NB4 (cell line): ENCODE results near the gene ODAD3.
A peak's percentile ranks its signal among the peaks of the same experiment; 100 is the strongest.

ENCODE experiments used
- DNase-seq: peaks from one replicate; pipeline ENCODE4 v3.0.0; 2010; ENCODE audit warnings: low read depth
- H3K4me3 ChIP-seq: one replicate; pipeline ENCODE4 v1.5.1; 2011; ENCODE audit warnings: mild to moderate bottlenecking, low read depth, low read length, moderate library complexity
- CTCF ChIP-seq: IDR thresholded peaks from one replicate; pipeline ENCODE4 v1.5.1; 2012; ENCODE audit warnings: low read depth, low read length
- MAX ChIP-seq: IDR thresholded peaks from 2 replicates; pipeline ENCODE4 v1.6.1; 2011; ENCODE audit warnings: low read depth, low read length
- MYC ChIP-seq: IDR thresholded peaks from 2 replicates; pipeline ENCODE4 v1.6.1; 2011; ENCODE audit warnings: low read depth, low read length
- POLR2A ChIP-seq: IDR thresholded peaks from 2 replicates; pipeline ENCODE4 v1.6.1; 2011; ENCODE audit warnings: mild to moderate bottlenecking; ENCODE audit not compliant: insufficient read length; ENCODE audit errors: extremely low read depth

Gene ODAD3

GRCh38 chr19:11378319-11379189 is 56.4 kb downstream of the ODAD3 start:
- TF ChIP-seq CTCF (peak; percentile 71), MAX (no peak)
- DNase-seq = peak; percentile 61
- no peak overlapping the region for H3K4me3 ChIP-seq

- H3K4me3 ChIP-seq = peak overlapping the region; percentile 4
- DNase-seq = no peak
- no peak for TF ChIP-seq MAX
- TF ChIP-seq MYC = no peak
- no peak for TF ChIP-seq CTCF
- no peak for TF ChIP-seq POLR2A
Measured at GRCh38 chr19:11377756-11378155, 57.2 kb downstream of the ODAD3 start.

GRCh38 chr19:11377237-11377636 is 57.7 kb downstream of the ODAD3 start:
- peak; percentile 60 for DNase-seq
- TF ChIP-seq CTCF (no peak), MAX (peak; percentile 87)
- peak overlapping the region; percentile 4 for H3K4me3 ChIP-seq

- TF ChIP-seq POLR2A (peak; percentile 76), MYC (peak; percentile 59), MAX (peak; percentile 30; the same call in 1 of the 2 replicates), CTCF (no peak)
- H3K4me3 ChIP-seq = peak overlapping the region; percentile 60
- DNase-seq = peak; percentile 77
Measured at GRCh38 chr19:11375143-11375948, 59.6 kb downstream of the ODAD3 start.

- no peak for TF ChIP-seq CTCF
- peak; percentile 63 for TF ChIP-seq POLR2A
- peak; percentile 73 for TF ChIP-seq MYC
- peak; percentile 74 for TF ChIP-seq MAX
- peak within 1 kb of the TSS; percentile 60 for H3K4me3 ChIP-seq
- peak; percentile 99 for DNase-seq
Measured at GRCh38 chr19:11374433-11375142, 60.3 kb downstream of the ODAD3 start, which contains the start of gene SWSAP1. SWSAP1 (plus strand) TSS chr19:11374666; CDS start chr19:11374681, 15 bp downstream.
